Endothelial cell of umbilical vein (primary cell): ENCODE data around the gene IL6R. TPM values are rescaled to one million over a fixed set of nuclear protein-coding genes. Genes with fewer than 3 reads are reported as not detected.

ENCODE experiments used
- BruUV-seq: library from RNA; stranded (reverse); fragments of 400-500 nt; replicated peaks from 2 replicates; lab custom pipeline; 2021; lab: Mats Ljungman, UMichigan
- CTCF ChIA-PET: fragments of 300-600, 350-600 bp; sonication (Branson Sonifier 250); formaldehyde crosslinking; loops from one replicate; lab custom pipeline; 2021; ENCODE audit warnings: antibody characterized with exemption, inconsistent platforms; lab: Charles Lee
- POLR2A ChIA-PET: fragments of 300-600, 350-600 bp; sonication (Branson Sonifier 250); formaldehyde crosslinking; loops from one replicate; lab custom pipeline; 2021; ENCODE audit warnings: antibody characterized with exemption, inconsistent platforms; lab: Charles Lee
- DNase-seq: peaks from one replicate; pipeline ENCODE4 v3.0.0-alpha.2; 2011; ENCODE audit warnings: low read depth, low spot score
- FAIRE-seq: peaks from 2 replicates; lab custom pipeline; 2011; peaks lifted over from hg19 to GRCh38; lab: Jason Lieb, UNC
- H2AFZ ChIP-seq: 2 replicates; pipeline ENCODE4 v1.6.0; 2012; ENCODE audit warnings: low read depth, low read length, control low read depth, inconsistent platforms
- H3K27ac ChIP-seq: 2 replicates; pipeline ENCODE4 v1.5.1; 2011; ENCODE audit warnings: low read depth, mild to moderate bottlenecking, control low read depth, low read length, moderate library complexity; ENCODE audit not compliant: insufficient read depth
- H3K27me3 ChIP-seq, 2 experiments: 2 replicates each; pipeline versions ENCODE4 v1.6.0 to v1.6.1; 2011; ENCODE audit warnings: low read length in 2 of 2, mixed read lengths in 1 of 2; ENCODE audit not compliant: control insufficient read depth in 2 of 2, insufficient read depth in 2 of 2
- H3K36me3 ChIP-seq, 2 experiments: 2 replicates in 1 of 2; 3 replicates in 1 of 2; pipeline ENCODE4 v1.5.1; 2011; ENCODE audit warnings: low read length in 2 of 2, mild to moderate bottlenecking in 1 of 2, moderate library complexity in 1 of 2; ENCODE audit not compliant: control insufficient read depth in 2 of 2, insufficient read depth in 2 of 2; ENCODE audit errors: extremely low read depth in 1 of 2
- H3K4me1 ChIP-seq: 3 replicates; pipeline ENCODE4 v1.5.1; 2011; ENCODE audit warnings: mild to moderate bottlenecking, low read length; ENCODE audit not compliant: control insufficient read depth, insufficient read depth; ENCODE audit errors: extremely low read depth
- H3K4me2 ChIP-seq: 2 replicates; pipeline ENCODE4 v1.6.1; 2011; ENCODE audit warnings: low read length, control low read depth, mixed read lengths; ENCODE audit not compliant: insufficient read depth
- H3K4me3 ChIP-seq, 3 experiments: fragments of 200-600 bp in 1 of 3; sonication (generic), shearing (Covaris generic) in 1 of 3; replicated peaks in 1 of 3; 2 replicates each; pipeline ENCODE4 v1.5.1; 2011 to 2016; ENCODE audit warnings: control low read depth in 3 of 3, low read length in 3 of 3, mild to moderate bottlenecking in 2 of 3, inconsistent platforms in 1 of 3, low read depth in 1 of 3, moderate library complexity in 1 of 3; ENCODE audit not compliant: insufficient read depth in 1 of 3
- H3K79me2 ChIP-seq: 2 replicates; pipeline ENCODE4 v1.6.0; 2012; ENCODE audit warnings: low read length, inconsistent platforms; ENCODE audit not compliant: control insufficient read depth, insufficient read depth
- H3K9ac ChIP-seq: replicated peaks from 2 replicates; pipeline ENCODE3; 2011; ENCODE audit warnings: low read length, control low read depth; ENCODE audit not compliant: insufficient read depth; ENCODE audit errors: extremely low read depth
- H3K9me1 ChIP-seq: replicated peaks from 3 replicates; pipeline ENCODE4 v1.6.0; 2011; ENCODE audit warnings: mild to moderate bottlenecking, low read length; ENCODE audit not compliant: control insufficient read depth, insufficient read depth; ENCODE audit errors: extremely low read depth
- H3K9me3 ChIP-seq: replicated peaks from 2 replicates; pipeline ENCODE4 v1.5.1; 2012; ENCODE audit warnings: low read length, inconsistent platforms; ENCODE audit not compliant: control insufficient read depth, insufficient read depth
- H4K20me1 ChIP-seq: replicated peaks from 2 replicates; pipeline ENCODE3; 2011; ENCODE audit warnings: mild to moderate bottlenecking, low read length; ENCODE audit not compliant: control insufficient read depth, insufficient read depth; ENCODE audit errors: extremely low read depth
- JUN ChIP-seq: IDR thresholded peaks from 2 replicates; pipeline ENCODE4 v1.6.1; 2011; ENCODE audit warnings: borderline replicate concordance, low read depth; ENCODE audit not compliant: insufficient read length, insufficient read depth
- MYC ChIP-seq: IDR thresholded peaks from one replicate; pipeline ENCODE4 v1.6.1; 2011; ENCODE audit warnings: mild to moderate bottlenecking, low read depth, low read length
- POLR2AphosphoS5 ChIP-seq: IDR thresholded peaks from 2 replicates; pipeline ENCODE4 v1.6.1; 2012; ENCODE audit warnings: low read depth, mild to moderate bottlenecking, control low read depth, low read length, moderate library complexity; ENCODE audit not compliant: insufficient read depth
- dilution Hi-C: fragments of 300-500 bp; cut with MboI; formaldehyde crosslinking; loops from one replicate; pipeline ENCODE4 v1.15.0; 2019; ENCODE audit warnings: low sequenced_read_pairs; ENCODE audit not compliant: extremely low pct_ligation_motif_present
- intact Hi-C: fragments of 100-400 bp; cut with micrococcal nuclease; formaldehyde crosslinking; loops from one replicate; pipeline ENCODE4 v1.10.0; 2022
- polyA plus RNA-seq, 4 experiments: library from polyadenylated mRNA; depleted of rRNA in 3 of 4; stranded (reverse) in 3 of 4; unstranded in 1 of 4; fragments of >200 nt; gene quantifications; 2 replicates each; pipeline versions ENCODE4 v1.2.1 to v1.2.3, GENCODE V29; 2011 to 2012; ENCODE audit warnings: missing spikeins in 1 of 4
- total RNA-seq: library from RNA; stranded (reverse); gene quantifications from 2 replicates; pipeline ENCODE4 v1.2.3, GENCODE V29; 2021
- TF ChIP-seq, protein P1 (sequence below): IDR thresholded peaks from 2 replicates; pipeline ENCODE4 v1.6.1; 2011; ENCODE audit not compliant: insufficient read depth, insufficient read length
- TF ChIP-seq, protein P2 (sequence below), 2 donors: IDR thresholded peaks; 1 replicate in 1 of 2; 2 replicates in 1 of 2; pipeline ENCODE4 v1.5.1; 2011; ENCODE audit warnings: low read length in 2 of 2, mild to moderate bottlenecking in 2 of 2, moderate library complexity in 2 of 2, control low read depth in 1 of 2, inconsistent platforms in 1 of 2, low read depth in 1 of 2; ENCODE audit not compliant: insufficient read depth in 1 of 2; ENCODE audit errors: extremely low read depth in 1 of 2

The IL6R gene
- total and polyA plus RNA-seq, 2 donors (not counting 3 experiments of a cell fraction or from before 2014, with no cell fraction given): 4.8 to 5.1 TPM

DNA sequence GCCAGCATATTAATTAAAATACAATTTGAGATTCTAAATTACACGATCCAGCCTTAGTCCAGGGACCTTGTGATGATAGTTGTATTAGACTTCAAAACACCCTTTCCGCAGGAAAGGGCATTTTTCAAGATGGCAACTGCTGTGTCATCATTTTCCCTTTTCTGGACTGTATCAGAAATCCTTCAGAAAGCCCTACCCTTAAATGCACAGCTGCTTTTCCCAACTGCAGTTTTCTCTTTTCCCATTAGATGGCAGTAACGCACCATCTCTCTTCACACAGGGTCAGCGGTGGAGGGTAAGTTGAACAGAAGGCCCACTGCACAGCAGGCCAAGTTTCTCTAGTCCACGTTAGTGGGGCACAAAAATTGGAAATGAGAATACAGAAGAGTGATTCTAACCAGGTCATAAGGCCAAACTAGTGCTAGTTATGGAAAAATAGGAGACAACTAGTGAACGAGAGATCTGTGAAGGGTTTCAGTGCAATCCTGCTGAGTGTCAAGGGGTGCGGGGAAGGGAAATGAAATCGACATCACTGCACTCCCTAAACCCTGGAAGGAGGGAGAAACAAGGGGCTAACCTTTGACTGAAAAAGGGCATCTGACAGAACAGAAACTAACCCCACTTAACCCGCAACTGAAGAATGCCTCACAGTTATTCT is 74.8 kb downstream of the IL6R start:
- dilution Hi-C loops: no loop called here
- H3K4me1 ChIP-seq: peaks cover 35% of the 10 kb centered on the region
- H2AFZ ChIP-seq: no peak overlapping the region
- intact Hi-C loops: loop anchor here (1.0 to 10.0 kb wide), 6 partner anchors 66 to 495 kb away; partner anchors contain the start of genes CKS1B, IL6R, SHC1 and TPM3
- FAIRE-seq (peak; percentile 82), DNase-seq (peak; percentile 92)
- CTCF ChIA-PET: interaction anchor here (0.6 to 8.9 kb wide), 56 partner anchors 10 to 1622 kb away, joined by 3 to 489 read pairs (median 4); partner anchors contain the start of genes ATP8B2, CHRNB2, SHE and TDRD10
- POLR2A ChIA-PET: interaction anchor here (0.6 to 2.3 kb wide), 2 partner anchors 67 to 515 kb away, joined by 8 read pairs; no protein-coding TSS in a partner anchor
- no peaks in the 10 kb centered on the region for H3K27me3 ChIP-seq
- no peaks in the 10 kb centered on the region for H3K9me1 ChIP-seq
- no peak overlapping the region for H3K4me2 ChIP-seq
- H3K27ac ChIP-seq: no peak overlapping the region
- peaks cover 15% of the 10 kb centered on the region in 2 experiments for H3K36me3 ChIP-seq
- no peak overlapping the region for H3K9ac ChIP-seq
- no peak overlapping the region for H3K4me3 ChIP-seq
- peaks cover 4% of the 10 kb centered on the region for H3K79me2 ChIP-seq
- no peaks in the 10 kb centered on the region for H3K9me3 ChIP-seq
- TF ChIP-seq JUN (no peak), POLR2AphosphoS5 (no peak), MYC (no peak)
- TF ChIP-seq, protein P1, sequence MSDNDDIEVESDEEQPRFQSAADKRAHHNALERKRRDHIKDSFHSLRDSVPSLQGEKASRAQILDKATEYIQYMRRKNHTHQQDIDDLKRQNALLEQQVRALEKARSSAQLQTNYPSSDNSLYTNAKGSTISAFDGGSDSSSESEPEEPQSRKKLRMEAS: no peak
- TF ChIP-seq, protein P2, sequence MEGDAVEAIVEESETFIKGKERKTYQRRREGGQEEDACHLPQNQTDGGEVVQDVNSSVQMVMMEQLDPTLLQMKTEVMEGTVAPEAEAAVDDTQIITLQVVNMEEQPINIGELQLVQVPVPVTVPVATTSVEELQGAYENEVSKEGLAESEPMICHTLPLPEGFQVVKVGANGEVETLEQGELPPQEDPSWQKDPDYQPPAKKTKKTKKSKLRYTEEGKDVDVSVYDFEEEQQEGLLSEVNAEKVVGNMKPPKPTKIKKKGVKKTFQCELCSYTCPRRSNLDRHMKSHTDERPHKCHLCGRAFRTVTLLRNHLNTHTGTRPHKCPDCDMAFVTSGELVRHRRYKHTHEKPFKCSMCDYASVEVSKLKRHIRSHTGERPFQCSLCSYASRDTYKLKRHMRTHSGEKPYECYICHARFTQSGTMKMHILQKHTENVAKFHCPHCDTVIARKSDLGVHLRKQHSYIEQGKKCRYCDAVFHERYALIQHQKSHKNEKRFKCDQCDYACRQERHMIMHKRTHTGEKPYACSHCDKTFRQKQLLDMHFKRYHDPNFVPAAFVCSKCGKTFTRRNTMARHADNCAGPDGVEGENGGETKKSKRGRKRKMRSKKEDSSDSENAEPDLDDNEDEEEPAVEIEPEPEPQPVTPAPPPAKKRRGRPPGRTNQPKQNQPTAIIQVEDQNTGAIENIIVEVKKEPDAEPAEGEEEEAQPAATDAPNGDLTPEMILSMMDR (IDR thresholded peaks at IDR 0.05; ENCODE audit: extremely low read depth in 1 of 2, insufficient read depth in 1 of 2, low read depth in 1 of 2, low read length in 2 of 2): peak; percentile 77 to 93
- H4K20me1 ChIP-seq: no peaks in the 10 kb centered on the region
- no TSS peak for BruUV-seq
